Adrenal gland (tissue), 12 donors: Measurements from ENCODE around the gene ATP5MC3. TPM values are rescaled to one million over a fixed set of nuclear protein-coding genes. Genes with fewer than 3 reads are reported as not detected.

Source experiments
- DNase-seq, 7 donors: peaks; one replicate each; pipeline ENCODE4 v3.0.0-alpha.2; 2019 to 2020
- H3K27ac ChIP-seq, 5 donors: fragments of 200-600 bp; sonication (generic) in 4 of 5; 1 replicate in 3 of 5; 2 replicates in 2 of 5; pipeline versions ENCODE4 v1.5.1 to v1.8.0; 2016 to 2020; ENCODE audit warnings: mild to moderate bottlenecking in 1 of 5
- H3K27me3 ChIP-seq: fragments of 200-600 bp; 2 replicates; pipeline ENCODE4 v1.8.0; 2021
- H3K36me3 ChIP-seq, 2 donors: fragments of 200-600 bp; replicated peaks in 1 of 2; 1 replicate in 1 of 2; 2 replicates in 1 of 2; pipeline versions ENCODE4 v1.5.1 to v1.8.0; 2018 to 2022
- H3K4me1 ChIP-seq, 2 donors: fragments of 200-600 bp; replicated peaks in 1 of 2; 1 replicate in 1 of 2; 2 replicates in 1 of 2; pipeline versions ENCODE4 v1.5.1 to v1.8.0; 2018 to 2021
- H3K4me3 ChIP-seq, 4 donors: fragments of 200-600 bp; sonication (generic) in 3 of 4; one replicate each; pipeline ENCODE4 v1.5.1; 2016 to 2018
- H3K9me3 ChIP-seq, 3 donors: fragments of 200-600 bp; sonication (generic) in 1 of 3; replicated peaks in 1 of 3; 1 replicate in 2 of 3; 2 replicates in 1 of 3; pipeline versions ENCODE4 v1.5.1 to v1.8.0; 2016 to 2021
- POLR2A ChIP-seq, 2 donors: fragments of 450-650 bp; IDR thresholded peaks; one replicate each; pipeline ENCODE4 v1.6.1; 2017; ENCODE audit warnings: antibody characterized with exemption in 2 of 2, mild to moderate bottlenecking in 2 of 2, moderate library complexity in 1 of 2
- WGBS, 4 donors: extraction: QIAGEN DNeasy Blood & Tissue Kit in 2 of 4; methylation state at CpG; one replicate each; pipeline versions ENCODE4 v1.1.5 to v1.1.7; 2013 to 2017; 5-methylcytosine and 5-hydroxymethylcytosine counted together
- intact Hi-C, 2 donors: fragments of 100-400 bp; cut with DNase I; formaldehyde crosslinking; loops; one replicate each; pipeline versions ENCODE4 v1.14.1 to v1.15.0; 2022 to 2023
- polyA plus RNA-seq, 3 donors: library from polyadenylated mRNA; stranded (reverse); fragments of 200-250 nt in 2 of 3; fragments of 350-450 nt in 1 of 3; fragmentation: Illumina TruSeq in 1 of 3; extraction: RNeasy Lipid Tissue Mini Kit (QIAGEN cat#74804) in 1 of 3; gene quantifications; one replicate each; pipeline ENCODE4 v1.2.3, GENCODE V29; 2013 to 2014
- total RNA-seq, 9 donors: library from RNA; depleted of rRNA in 4 of 9; stranded (reverse); fragments of >200 nt in 4 of 9; fragments of 120-200 nt in 1 of 9; fragmentation: NEBNext Ultra II Directional in 1 of 9; extraction: Animal tissue kit (Norgen Biotek cat#: 25700) in 1 of 9; gene quantifications; one replicate each; pipeline versions ENCODE4 v1.1.0 to v1.2.4, GENCODE V29; 2013 to 2023
- TF ChIP-seq, protein P1 (sequence below), 6 experiments: fragments of 450-650 bp in 4 of 6; fragments of 200-600 bp in 2 of 6; sonication (generic) in 1 of 6; IDR thresholded peaks; 1 replicate in 5 of 6; 2 replicates in 1 of 6; pipeline versions ENCODE4 v1.5.1 to v1.8.0; 2016 to 2021; ENCODE audit warnings: antibody characterized with exemption in 6 of 6, mild to moderate bottlenecking in 2 of 6, moderate library complexity in 1 of 6
- donor health status: healthy with polysubstance abuse.
- donor health status: Bipolar disorder and iron deficiency.
- donor health status: DM: yes; HTN: yes; CAD: no.
- donor health status: DM: no; HTN: no; CAD: no.
- donor health status: DM: no; HTN: no; CAD: no.
- donor health status: DM: yes; HTN: yes; CAD: no.

ATP5MC3 gene
- total and polyA plus RNA-seq, 12 donors, result 100 to 273 (median 189) TPM

DNA sequence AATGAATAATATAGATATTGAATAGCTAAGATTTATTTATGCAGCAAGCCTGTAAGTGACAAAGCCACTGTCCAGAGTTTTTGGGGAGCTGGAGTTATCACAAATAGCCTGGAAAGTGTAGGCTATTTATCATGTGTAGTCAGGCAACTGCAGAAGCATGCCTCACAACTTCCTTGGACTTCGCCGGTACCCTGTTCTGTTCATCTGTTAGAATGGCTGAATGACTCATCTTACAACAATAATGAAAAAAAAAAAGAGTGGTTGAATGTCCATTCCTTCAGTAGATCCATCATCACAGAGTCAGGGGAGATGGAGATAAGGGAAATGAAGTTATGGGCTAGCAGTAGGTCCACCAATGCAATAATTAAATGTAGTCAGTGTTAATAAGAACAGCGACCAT, 24.0 kb upstream of the ATP5MC3 start:
- H3K27ac ChIP-seq, result no peak overlapping the region
- DNase-seq, result no peak
- no peaks in the 10 kb centered on the region for H3K4me1 ChIP-seq
- no peaks in the 10 kb centered on the region for H3K36me3 ChIP-seq
- TF ChIP-seq, protein P1, sequence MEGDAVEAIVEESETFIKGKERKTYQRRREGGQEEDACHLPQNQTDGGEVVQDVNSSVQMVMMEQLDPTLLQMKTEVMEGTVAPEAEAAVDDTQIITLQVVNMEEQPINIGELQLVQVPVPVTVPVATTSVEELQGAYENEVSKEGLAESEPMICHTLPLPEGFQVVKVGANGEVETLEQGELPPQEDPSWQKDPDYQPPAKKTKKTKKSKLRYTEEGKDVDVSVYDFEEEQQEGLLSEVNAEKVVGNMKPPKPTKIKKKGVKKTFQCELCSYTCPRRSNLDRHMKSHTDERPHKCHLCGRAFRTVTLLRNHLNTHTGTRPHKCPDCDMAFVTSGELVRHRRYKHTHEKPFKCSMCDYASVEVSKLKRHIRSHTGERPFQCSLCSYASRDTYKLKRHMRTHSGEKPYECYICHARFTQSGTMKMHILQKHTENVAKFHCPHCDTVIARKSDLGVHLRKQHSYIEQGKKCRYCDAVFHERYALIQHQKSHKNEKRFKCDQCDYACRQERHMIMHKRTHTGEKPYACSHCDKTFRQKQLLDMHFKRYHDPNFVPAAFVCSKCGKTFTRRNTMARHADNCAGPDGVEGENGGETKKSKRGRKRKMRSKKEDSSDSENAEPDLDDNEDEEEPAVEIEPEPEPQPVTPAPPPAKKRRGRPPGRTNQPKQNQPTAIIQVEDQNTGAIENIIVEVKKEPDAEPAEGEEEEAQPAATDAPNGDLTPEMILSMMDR (IDR thresholded peaks at IDR 0.05), result no peak
- TF ChIP-seq POLR2A (IDR thresholded peaks at IDR 0.05), result no peak
- intact Hi-C loops, result no loop called here
- H3K4me3 ChIP-seq, result no peak overlapping the region
- no peaks in the 10 kb centered on the region for H3K9me3 ChIP-seq
- WGBS, 4 donors, result 52 to 64% (median 58%) methylated on average over 3 of the region's 3 CpGs
- H3K27me3 ChIP-seq, result peaks cover 11% of the 10 kb centered on the region

DNA sequence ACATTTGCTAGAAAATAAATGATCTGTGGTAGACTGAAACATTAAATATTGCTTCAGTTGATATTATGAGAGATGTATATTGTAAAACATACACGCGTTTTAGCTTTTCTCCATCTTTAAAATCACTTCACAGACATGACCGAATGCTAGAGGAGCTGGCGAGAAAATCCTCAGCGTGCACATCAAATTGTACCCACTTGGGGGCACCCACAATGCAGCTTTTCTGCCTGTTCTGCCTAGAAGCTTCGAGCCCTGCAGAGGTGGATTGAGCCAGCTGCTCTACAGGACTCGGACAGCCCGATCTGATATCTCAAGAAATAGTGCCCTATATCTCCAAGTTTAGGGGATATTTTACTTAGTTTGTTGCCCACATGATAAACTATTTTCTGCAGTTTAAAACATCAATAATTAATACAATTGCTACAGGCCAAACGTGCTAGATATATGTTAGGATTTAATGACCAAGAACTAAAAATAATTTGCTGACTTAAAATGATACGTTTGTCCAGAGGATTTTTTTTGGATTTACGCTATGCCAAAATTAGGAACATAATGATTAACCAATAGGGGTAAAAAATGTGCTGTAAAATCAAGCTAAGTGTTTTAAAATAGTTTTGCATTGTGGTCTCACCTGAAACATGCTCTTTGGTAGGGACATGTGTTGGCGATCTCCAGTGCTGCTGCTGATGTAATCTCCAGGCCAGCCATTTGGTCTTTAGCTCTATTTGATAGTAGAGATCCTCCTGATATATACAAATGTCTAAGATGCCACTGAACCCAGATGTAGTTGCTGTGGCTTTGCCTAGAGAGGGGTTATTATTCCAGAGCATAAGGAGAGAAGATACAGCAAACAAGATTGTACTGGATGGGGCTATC, 22.3 kb upstream of the ATP5MC3 start:
- intact Hi-C loops, result no loop called here
- 31 to 36% (median 35%) methylated on average over 12 of the region's 12 CpGs for WGBS, 4 donors
- Histone ChIP-seq H3K4me1 (no peaks in the 10 kb centered on the region), H3K27me3 (peaks cover 11% of the 10 kb centered on the region), H3K36me3 (no peaks in the 10 kb centered on the region), H3K9me3 (no peaks in the 10 kb centered on the region), H3K4me3 (no peak overlapping the region), H3K27ac (no peak overlapping the region)
- TF ChIP-seq, protein P1 (IDR thresholded peaks at IDR 0.05), result peak; percentile 23 to 53 (median 42)
- TF ChIP-seq POLR2A (IDR thresholded peaks at IDR 0.05), result no peak
- DNase-seq, result peak; percentile 36 to 71 (median 62)

DNA sequence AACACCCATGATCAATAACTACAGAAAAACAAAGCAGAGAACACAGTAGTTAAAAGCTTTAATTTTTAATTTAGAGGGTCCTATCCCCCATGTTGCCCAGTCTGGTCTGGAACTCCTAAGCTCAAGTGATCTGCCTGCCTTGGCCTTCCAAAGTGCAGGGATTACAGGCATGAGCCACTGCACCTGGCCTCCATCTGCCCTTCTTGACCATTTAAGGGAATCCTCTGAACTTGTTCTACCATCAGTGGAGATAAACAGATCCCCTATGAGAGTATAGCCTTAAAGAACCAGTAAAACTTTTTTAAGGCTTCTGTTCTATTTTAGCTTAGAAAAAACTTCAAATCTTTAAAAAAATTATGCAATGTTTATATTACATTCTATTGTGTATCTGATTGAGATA, 13.5 kb upstream of the ATP5MC3 start:
- intact Hi-C loops, result no loop called here
- Histone ChIP-seq H3K4me3 (no peak overlapping the region), H3K27me3 (peaks cover 4% of the 10 kb centered on the region), H3K4me1 (no peaks in the 10 kb centered on the region), H3K36me3 (no peaks in the 10 kb centered on the region), H3K9me3 (no peaks in the 10 kb centered on the region), H3K27ac (no peak overlapping the region)
- TF ChIP-seq POLR2A (IDR thresholded peaks at IDR 0.05), result no peak
- TF ChIP-seq, protein P1 (IDR thresholded peaks at IDR 0.05), result no peak
- DNase-seq, result no peak

DNA sequence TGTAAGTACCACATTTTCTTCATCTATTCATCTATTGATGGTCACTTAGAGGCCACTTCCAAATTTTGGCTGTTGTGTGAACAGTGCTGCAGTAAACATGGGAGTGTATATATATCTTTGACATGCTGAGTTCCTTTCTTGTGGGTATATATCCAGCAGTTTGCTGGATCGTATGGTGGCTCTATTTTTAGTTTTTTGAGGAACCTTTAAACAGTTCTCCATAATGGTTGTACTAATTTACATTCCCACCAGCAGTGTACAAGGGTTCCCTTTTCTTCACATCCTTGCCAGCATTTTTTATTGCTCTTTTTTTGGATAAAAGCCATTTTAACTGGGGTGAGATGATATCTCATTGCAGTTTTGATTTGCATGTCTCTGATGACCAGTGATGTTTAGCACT, 7.3 kb upstream of the ATP5MC3 start:
- WGBS, 4 donors, result 51 to 61% (median 59%) methylated on average over 1 of the region's 1 CpG
- intact Hi-C loops, result loop anchor here (10.0 kb wide), 2 partner anchors 54 to 74 kb away; no protein-coding TSS in a partner anchor

More for the DNA sequence above, 7.3 kb upstream of the ATP5MC3 start:
- Histone ChIP-seq H3K27me3 (no peaks in the 10 kb centered on the region), H3K36me3 (no peaks in the 10 kb centered on the region), H3K4me1 (no peaks in the 10 kb centered on the region), H3K27ac (no peak overlapping the region), H3K4me3 (no peak overlapping the region), H3K9me3 (no peaks in the 10 kb centered on the region)
- TF ChIP-seq, protein P1 (IDR thresholded peaks at IDR 0.05), result no peak
- no peak for TF ChIP-seq POLR2A (IDR thresholded peaks at IDR 0.05)
- DNase-seq, result no peak
